ENCODE measurements around the gene INPP4A.

DNA sequence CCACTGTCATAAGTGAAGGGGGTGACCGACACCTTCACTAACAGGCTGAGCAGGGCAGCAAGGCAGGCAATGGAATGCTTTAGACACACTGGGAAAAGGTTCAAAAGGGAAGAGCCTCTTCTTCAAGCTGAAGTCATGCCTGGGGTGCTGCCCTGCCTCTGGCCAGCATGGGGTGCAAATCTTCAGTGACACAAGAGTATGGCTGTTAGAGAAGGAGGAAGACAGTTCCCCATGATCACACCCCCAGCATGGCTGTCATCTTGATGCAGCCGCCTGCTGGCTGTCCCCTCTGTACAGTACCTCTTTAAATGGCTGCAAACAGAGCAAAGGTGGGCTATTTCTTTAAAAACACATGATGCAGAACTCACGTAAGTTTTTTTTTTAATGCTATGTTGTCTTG lies 71.9 kb downstream of the INPP4A start:
- TF ChIP-seq, protein P1, sequence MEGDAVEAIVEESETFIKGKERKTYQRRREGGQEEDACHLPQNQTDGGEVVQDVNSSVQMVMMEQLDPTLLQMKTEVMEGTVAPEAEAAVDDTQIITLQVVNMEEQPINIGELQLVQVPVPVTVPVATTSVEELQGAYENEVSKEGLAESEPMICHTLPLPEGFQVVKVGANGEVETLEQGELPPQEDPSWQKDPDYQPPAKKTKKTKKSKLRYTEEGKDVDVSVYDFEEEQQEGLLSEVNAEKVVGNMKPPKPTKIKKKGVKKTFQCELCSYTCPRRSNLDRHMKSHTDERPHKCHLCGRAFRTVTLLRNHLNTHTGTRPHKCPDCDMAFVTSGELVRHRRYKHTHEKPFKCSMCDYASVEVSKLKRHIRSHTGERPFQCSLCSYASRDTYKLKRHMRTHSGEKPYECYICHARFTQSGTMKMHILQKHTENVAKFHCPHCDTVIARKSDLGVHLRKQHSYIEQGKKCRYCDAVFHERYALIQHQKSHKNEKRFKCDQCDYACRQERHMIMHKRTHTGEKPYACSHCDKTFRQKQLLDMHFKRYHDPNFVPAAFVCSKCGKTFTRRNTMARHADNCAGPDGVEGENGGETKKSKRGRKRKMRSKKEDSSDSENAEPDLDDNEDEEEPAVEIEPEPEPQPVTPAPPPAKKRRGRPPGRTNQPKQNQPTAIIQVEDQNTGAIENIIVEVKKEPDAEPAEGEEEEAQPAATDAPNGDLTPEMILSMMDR (optimal IDR thresholded peaks at IDR 0.05 in 1 of 3, IDR thresholded peaks at IDR 0.05 in 1 of 3, conservative IDR thresholded peaks at IDR 0.05 in 1 of 3; ENCODE audit: extremely low read depth in 1 of 3, insufficient read depth in 2 of 3, low read length in 3 of 3) = no peak
- TF ChIP-seq EZH2 (IDR thresholded peaks at IDR 0.05; ENCODE audit: low read length) = no peak
